NCI-H460 (cell line): ENCODE data around the gene TUBB3. TPM values are rescaled to one million over a fixed set of nuclear protein-coding genes. Genes with fewer than 3 reads are reported as not detected.
"Not testable (repeated sequence)": the region's sequence is repeated elsewhere in the genome, so short reads cannot be mapped to it uniquely, and the experiment has no call there.

Source experiments
- DNase-seq: peaks from one replicate; pipeline ENCODE4 v3.0.0-alpha.2; 2016; ENCODE audit warnings: low read depth; ENCODE audit errors: extremely low read depth
- total RNA-seq: library from RNA; depleted of rRNA; stranded (reverse); fragments of >200 nt; shearing (Covaris generic); gene quantifications from 2 replicates; pipeline ENCODE4 v1.2.3, GENCODE V29; 2014

The TUBB3 gene
- total RNA-seq, 1 experiment from 2014 or later: 68.3 TPM

DNA sequence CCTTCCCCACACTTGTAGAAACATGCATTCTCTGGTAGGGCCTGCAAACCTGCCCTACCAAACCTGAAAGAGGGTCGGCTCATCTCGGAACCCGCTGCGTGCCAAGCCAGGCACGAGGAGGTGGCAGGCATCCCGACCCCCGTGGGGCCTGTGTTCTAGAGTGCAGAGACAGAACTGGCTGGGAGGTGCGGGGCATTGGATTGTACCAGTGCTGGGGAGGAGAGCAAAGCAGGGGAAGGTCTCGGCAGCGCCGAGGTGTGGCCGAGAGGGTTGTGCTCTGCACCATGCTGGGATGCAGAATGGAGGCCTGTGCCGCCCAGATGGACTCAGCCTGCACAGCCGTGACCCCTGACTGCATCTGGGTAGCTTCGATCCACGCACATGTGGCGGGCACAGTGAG lies 22.3 kb upstream of the TUBB3 start:
- DNase-seq: no peak

DNA sequence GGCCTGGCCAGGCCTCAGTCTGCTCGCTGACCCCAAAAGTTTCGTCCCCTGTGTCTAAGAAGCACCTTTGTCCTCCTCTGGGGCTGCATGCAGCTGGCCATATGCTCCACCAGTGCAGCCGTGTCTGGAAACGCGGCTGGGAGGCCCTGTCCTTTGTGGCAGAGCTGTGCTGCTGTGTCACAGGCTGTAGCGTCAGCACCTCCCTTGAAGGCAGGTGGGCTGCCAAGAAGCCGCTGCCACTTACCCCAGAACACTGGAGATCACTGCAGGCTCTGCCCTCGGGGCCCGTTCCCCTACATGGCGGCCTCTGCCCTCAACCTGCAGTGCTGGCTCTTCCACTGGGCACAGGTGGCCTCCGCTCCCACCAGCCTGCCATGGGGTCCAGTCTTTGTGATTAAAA lies 20.2 kb upstream of the TUBB3 start:
- no peak for DNase-seq

DNA sequence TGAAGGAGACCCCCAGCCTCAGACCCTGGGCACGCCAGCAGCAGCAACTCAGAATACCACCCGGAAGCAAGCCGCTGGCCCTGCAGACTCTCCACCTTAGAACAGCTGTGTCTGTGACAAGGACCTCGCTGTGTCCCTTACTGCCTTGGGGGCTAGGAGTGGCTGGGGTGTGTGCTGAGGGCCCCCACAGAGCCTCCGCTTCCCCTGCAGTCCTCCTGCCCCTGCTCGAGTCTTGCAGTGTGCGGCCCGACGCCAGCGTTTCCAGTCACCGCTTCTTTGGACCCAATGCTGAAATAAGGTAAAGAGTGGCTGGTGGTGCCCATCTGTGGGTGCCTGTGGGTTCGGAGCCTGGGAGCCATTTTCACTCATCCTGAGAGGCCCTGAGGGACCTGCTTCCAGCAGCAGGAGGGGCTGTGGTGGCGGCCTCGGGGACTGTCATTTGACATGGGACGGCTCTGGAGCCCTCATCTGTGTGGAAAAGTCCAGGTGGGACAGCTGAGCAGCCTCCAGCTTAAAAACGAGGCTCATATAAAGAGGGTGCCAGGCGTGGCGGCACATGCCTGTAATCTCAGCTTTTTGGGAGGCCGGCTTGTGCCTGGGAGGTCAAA lies 19.1 kb upstream of the TUBB3 start:
- DNase-seq: no peak

- DNase-seq: no peak
Observed at GRCh38 chr16:89904606-89905510, 18.3 kb upstream of the TUBB3 start.

GRCh38 chr16:89905511-89906139 lies 17.5 kb upstream of the TUBB3 start:
- DNase-seq: no peak

DNA sequence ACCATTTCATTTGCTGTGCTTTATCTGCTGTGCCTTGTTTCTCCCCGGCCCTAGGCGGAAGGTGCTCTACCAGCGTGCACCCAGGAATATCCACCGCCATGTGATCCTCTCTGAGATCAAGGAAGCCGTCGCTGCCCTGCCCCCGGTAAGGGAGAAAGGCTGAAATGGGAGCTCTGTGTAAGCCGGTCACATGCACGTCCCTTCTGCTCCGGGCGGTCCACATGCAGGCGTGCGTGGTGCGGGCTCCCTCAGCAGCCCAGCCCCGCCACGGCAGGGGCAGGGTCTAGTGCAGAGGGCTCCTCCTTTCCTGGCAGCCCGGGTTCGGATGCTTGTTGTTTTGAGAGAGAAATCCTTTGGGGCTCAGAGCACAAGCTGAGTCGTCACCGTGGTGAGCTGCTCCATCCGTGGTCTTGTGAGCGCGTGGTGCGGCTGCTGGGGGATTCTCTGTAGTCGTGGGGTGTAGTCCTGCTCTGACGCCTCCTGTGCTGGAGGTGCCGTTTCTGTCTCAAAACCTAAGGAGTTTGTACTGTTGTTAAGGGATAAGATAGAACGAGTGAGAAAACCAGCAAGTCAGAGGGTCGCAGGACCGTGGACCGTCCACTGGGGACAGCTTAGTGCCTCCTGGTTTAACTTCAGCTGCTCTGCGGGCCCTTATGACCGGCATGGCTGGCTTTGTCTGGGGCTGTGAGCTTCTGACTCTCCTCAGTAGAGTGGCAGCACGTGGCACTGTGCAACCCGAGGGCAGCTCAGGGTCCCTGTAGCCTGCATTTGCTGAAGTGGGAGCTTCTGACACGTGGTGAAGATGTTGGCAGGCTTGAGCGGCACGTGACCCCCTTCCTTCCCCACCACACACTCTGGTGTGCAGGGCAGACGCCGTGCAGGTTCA lies 16.8 kb upstream of the TUBB3 start:
- DNase-seq: no peak

- no peak for DNase-seq
Observed at GRCh38 chr16:89907055-89907814, 15.9 kb upstream of the TUBB3 start.

DNA sequence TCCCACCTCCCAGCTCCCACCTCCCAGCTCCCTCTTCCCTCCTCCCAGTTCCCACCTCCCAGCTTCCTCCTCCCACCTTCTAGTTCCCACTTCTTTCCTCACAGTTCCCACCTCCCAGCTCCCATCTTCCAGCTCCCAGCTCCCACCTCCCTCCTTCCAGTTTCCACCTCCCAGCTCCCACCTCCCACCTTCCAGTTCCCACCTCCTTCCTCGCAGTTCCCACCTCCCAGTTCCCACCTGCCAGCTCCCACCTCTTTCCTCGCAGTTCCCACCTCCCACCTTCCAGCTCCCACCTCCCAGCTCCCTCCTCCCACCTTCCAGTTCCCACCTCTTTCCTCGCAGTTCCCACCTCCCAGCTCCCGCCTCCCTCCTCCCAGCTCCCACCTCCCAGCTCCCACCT lies 14.9 kb upstream of the TUBB3 start:
- no peak for DNase-seq

GRCh38 chr16:89909777-89910716 lies 13.1 kb upstream of the TUBB3 start:
- DNase-seq: peak; percentile 78

- DNase-seq: no peak
Observed at GRCh38 chr16:89910717-89911354, 12.3 kb upstream of the TUBB3 start.

DNA sequence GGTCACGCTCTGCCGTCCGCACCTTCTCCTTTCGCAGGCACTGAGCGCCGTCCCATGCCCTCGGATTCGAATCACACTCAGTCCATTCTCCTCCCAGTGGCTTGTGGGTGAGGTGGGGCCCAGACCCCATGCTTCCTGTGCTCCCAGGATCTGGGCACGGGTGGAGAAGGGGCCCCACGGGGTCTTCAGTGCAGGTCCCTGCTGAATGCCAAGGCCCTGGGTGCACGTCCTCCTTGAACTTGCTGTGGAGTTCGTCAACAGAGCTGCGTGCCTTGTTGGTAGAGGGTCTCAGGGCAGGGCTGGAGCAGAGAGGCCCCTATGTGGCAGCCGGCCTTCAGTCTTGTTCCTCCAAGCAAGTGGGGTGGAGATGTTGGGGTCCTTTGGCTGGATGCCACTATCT lies 11.8 kb upstream of the TUBB3 start:
- no peak for DNase-seq

DNA sequence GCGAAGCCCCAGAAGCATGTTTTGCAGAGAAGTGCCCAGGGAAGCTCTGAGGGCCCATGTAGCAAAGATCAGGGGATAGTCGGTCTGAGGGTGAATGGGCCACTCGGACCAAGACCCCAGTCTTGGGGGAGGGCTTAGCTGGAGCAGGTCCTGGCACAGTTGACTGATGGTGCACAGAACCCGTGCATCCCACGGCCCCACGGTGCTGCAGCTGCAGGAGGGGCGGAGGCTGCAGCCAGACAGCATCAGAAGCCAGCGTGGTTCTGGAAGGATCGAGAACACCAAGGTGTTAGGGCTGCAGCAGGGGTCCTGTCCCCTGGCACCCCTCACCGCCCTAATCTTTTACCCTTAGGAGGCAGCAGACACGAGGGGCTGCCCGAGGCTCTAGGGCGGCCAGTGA lies 11.0 kb upstream of the TUBB3 start:
- no peak for DNase-seq

DNA sequence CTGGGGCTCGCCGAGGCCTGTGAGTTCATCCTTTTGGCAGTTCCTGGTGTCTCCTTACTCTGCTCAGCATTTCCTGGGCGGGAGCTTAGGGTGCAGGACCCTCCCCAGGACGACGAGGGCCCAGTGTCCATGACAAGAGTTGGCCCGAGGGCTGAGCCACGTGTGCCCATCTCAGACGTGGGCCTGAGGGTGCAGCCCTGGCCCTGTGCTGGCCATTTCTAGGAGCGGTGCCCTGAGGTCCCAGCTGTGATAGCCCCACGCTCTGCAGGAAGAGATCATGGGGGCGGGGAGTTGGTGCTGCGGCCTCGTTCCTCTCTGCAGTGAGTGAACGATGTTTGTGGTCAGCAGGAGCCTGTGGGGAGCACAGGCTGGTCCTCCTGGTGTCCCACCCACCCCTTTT lies 10.5 kb upstream of the TUBB3 start:
- DNase-seq: no peak

DNA sequence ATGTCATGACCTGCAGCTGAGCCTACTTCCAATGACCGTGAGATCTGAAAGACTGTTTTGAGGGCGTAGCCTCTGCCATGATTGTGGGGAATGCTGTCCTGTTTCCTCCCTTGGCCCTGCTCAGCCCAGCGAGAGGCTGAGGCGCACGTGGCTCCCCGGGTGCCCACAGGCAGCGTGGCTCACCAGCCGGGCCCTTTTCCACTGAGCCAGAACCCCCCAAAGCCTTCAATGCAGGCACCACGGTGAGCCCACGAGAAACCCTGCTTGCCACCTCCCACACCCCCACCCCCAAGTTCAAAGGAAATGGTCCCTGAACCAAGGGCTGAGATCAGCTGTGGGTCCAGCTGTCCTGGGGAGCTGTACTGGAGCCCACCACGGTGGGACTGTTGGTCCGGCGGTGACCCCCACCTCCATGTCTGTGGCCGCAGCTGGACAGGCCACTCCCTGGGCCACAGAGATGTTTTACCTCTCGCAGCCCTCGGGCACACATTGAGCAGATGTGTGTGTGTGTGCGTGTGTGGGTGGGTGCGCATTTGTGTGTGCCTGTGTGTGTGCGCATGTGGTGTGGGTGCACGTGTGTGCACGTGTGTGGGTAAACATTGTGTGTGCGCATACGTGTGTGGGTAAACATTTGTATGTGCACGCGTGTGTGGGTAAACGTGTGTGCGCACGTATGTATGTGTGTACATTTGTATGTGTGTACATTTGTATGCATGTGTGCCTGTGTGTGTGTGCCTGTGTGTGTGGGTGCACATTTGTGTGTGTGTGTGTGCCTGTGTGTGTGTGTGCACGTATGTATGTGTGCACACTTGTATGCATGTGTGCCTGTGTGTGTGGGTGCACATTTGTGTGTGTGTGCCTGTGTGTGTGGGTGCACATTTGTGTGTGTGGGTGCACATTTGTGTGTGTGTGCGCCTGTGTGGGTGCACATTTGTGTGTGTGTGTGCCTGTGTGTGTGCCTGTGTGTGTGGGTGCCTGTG lies 9.4 kb upstream of the TUBB3 start:
- DNase-seq: no peak

GRCh38 chr16:89914642-89915285 lies 8.4 kb upstream of the TUBB3 start:
- DNase-seq: not testable (repeated sequence)

- no peak for DNase-seq
Observed at GRCh38 chr16:89915303-89916232, 7.6 kb upstream of the TUBB3 start.
